ENCODE data around the gene CTNNB1.

Gene CTNNB1

DNA sequence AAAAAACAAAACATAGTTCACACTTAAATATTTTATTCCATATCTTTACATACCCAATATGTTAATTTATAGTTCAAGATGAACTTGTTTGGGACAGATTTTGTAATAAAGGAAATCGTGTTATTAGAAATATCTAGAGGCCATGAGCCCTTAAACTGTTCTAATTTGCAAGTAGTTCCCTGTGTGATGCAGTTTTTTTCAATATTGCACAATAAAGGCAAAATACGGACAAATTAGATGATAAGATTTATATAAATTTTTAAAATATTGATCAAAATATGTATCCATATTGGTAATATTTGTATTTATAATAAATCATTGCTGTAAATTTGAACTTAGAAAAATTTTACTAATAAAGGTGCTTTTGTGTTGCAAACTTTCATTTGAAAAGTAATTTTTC, 23.8 kb downstream of the CTNNB1 start:
- H3K79me2 ChIP-seq (ENCODE audit: insufficient read depth, low read length): peaks cover 94% of the 10 kb centered on the region
- no peak overlapping the region for H3K9ac ChIP-seq (ENCODE audit: low read depth, low read length)
- no peak overlapping the region for H3K4me3 ChIP-seq (ENCODE audit: low read depth in 1 of 2, low read length in 2 of 2)
- no peak overlapping the region for H3K4me2 ChIP-seq (ENCODE audit: insufficient read depth, low read length)
- DNase-seq (no peak), ATAC-seq (ENCODE audit: insufficient read depth, low read depth) (no peak)
- H3K9me3 ChIP-seq (ENCODE audit: insufficient read depth, low read length, severe bottlenecking): no peaks in the 10 kb centered on the region
- no peaks in the 10 kb centered on the region for H3K27me3 ChIP-seq (ENCODE audit: insufficient read depth, low read length, poor library complexity)
- no peak overlapping the region for H3K27ac ChIP-seq (ENCODE audit: low read length)
- no peaks in the 10 kb centered on the region for H3K4me1 ChIP-seq (ENCODE audit: insufficient read depth, low read length)
- peaks cover 48% of the 10 kb centered on the region for H3K36me3 ChIP-seq (ENCODE audit: insufficient read depth, low read length)
- TF ChIP-seq, protein P1, sequence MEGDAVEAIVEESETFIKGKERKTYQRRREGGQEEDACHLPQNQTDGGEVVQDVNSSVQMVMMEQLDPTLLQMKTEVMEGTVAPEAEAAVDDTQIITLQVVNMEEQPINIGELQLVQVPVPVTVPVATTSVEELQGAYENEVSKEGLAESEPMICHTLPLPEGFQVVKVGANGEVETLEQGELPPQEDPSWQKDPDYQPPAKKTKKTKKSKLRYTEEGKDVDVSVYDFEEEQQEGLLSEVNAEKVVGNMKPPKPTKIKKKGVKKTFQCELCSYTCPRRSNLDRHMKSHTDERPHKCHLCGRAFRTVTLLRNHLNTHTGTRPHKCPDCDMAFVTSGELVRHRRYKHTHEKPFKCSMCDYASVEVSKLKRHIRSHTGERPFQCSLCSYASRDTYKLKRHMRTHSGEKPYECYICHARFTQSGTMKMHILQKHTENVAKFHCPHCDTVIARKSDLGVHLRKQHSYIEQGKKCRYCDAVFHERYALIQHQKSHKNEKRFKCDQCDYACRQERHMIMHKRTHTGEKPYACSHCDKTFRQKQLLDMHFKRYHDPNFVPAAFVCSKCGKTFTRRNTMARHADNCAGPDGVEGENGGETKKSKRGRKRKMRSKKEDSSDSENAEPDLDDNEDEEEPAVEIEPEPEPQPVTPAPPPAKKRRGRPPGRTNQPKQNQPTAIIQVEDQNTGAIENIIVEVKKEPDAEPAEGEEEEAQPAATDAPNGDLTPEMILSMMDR (IDR thresholded peaks at IDR 0.05; ENCODE audit: borderline replicate concordance, extremely low read depth, low read length, poor library complexity, severe bottlenecking): no peak
- TF ChIP-seq EZH2 (IDR thresholded peaks at IDR 0.05; ENCODE audit: borderline replicate concordance, low read depth, low read length, severe bottlenecking): no peak
- H4K20me1 ChIP-seq (ENCODE audit: insufficient read depth, low read length): peaks cover 62% of the 10 kb centered on the region
- H2AFZ ChIP-seq (ENCODE audit: low read depth, low read length): no peak overlapping the region

DNA sequence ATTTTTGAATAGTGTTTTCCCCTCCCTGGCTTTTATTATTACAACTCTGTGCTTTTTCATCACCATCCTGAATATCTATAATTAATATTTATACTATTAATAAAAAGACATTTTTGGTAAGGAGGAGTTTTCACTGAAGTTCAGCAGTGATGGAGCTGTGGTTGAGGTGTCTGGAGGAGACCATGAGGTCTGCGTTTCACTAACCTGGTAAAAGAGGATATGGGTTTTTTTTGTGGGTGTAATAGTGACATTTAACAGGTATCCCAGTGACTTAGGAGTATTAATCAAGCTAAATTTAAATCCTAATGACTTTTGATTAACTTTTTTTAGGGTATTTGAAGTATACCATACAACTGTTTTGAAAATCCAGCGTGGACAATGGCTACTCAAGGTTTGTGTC, 24.4 kb downstream of the CTNNB1 start:
- ATAC-seq (ENCODE audit: insufficient read depth, low read depth): no peak
- H3K4me3 ChIP-seq (ENCODE audit: low read depth in 1 of 2, low read length in 2 of 2): no peak overlapping the region
- H3K9ac ChIP-seq (ENCODE audit: low read depth, low read length): no peak overlapping the region
- no peak overlapping the region for H3K4me2 ChIP-seq (ENCODE audit: insufficient read depth, low read length)
- no peak overlapping the region for H2AFZ ChIP-seq (ENCODE audit: low read depth, low read length)
- peaks cover 56% of the 10 kb centered on the region for H4K20me1 ChIP-seq (ENCODE audit: insufficient read depth, low read length)
- no peak overlapping the region for H3K27ac ChIP-seq (ENCODE audit: low read length)
- TF ChIP-seq, protein P1 (IDR thresholded peaks at IDR 0.05; ENCODE audit: borderline replicate concordance, extremely low read depth, low read length, poor library complexity, severe bottlenecking): no peak
- TF ChIP-seq EZH2 (IDR thresholded peaks at IDR 0.05; ENCODE audit: borderline replicate concordance, low read depth, low read length, severe bottlenecking): no peak
- H3K79me2 ChIP-seq (ENCODE audit: insufficient read depth, low read length): peaks cover 94% of the 10 kb centered on the region
- peaks cover 54% of the 10 kb centered on the region for H3K36me3 ChIP-seq (ENCODE audit: insufficient read depth, low read length)
- no peaks in the 10 kb centered on the region for H3K27me3 ChIP-seq (ENCODE audit: insufficient read depth, low read length, poor library complexity)
- no peaks in the 10 kb centered on the region for H3K4me1 ChIP-seq (ENCODE audit: insufficient read depth, low read length)
- no peak for DNase-seq
- H3K9me3 ChIP-seq (ENCODE audit: insufficient read depth, low read length, severe bottlenecking): no peaks in the 10 kb centered on the region

DNA sequence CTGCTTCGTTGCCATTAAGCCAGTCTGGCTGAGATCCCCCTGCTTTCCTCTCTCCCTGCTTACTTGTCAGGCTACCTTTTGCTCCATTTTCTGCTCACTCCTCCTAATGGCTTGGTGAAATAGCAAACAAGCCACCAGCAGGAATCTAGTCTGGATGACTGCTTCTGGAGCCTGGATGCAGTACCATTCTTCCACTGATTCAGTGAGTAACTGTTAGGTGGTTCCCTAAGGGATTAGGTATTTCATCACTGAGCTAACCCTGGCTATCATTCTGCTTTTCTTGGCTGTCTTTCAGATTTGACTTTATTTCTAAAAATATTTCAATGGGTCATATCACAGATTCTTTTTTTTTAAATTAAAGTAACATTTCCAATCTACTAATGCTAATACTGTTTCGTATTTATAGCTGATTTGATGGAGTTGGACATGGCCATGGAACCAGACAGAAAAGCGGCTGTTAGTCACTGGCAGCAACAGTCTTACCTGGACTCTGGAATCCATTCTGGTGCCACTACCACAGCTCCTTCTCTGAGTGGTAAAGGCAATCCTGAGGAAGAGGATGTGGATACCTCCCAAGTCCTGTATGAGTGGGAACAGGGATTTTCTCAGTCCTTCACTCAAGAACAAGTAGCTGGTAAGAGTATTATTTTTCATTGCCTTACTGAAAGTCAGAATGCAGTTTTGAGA, 25.0 kb downstream of the CTNNB1 start:
- no peak for DNase-seq
- ATAC-seq (ENCODE audit: insufficient read depth, low read depth): no peak
- Histone ChIP-seq H3K4me3 (ENCODE audit: low read depth in 1 of 2, low read length in 2 of 2) (no peak overlapping the region), H3K36me3 (ENCODE audit: insufficient read depth, low read length) (peaks cover 59% of the 10 kb centered on the region), H3K79me2 (ENCODE audit: insufficient read depth, low read length) (peaks cover 94% of the 10 kb centered on the region), H3K9me3 (ENCODE audit: insufficient read depth, low read length, severe bottlenecking) (no peaks in the 10 kb centered on the region), H3K27ac (ENCODE audit: low read length) (no peak overlapping the region), H3K4me1 (ENCODE audit: insufficient read depth, low read length) (no peaks in the 10 kb centered on the region), H2AFZ (ENCODE audit: low read depth, low read length) (no peak overlapping the region), H3K27me3 (ENCODE audit: insufficient read depth, low read length, poor library complexity) (no peaks in the 10 kb centered on the region), H4K20me1 (ENCODE audit: insufficient read depth, low read length) (peaks cover 56% of the 10 kb centered on the region), H3K4me2 (ENCODE audit: insufficient read depth, low read length) (no peak overlapping the region), H3K9ac (ENCODE audit: low read depth, low read length) (no peak overlapping the region)
- no peak for TF ChIP-seq EZH2 (IDR thresholded peaks at IDR 0.05; ENCODE audit: borderline replicate concordance, low read depth, low read length, severe bottlenecking)
- TF ChIP-seq, protein P1 (IDR thresholded peaks at IDR 0.05; ENCODE audit: borderline replicate concordance, extremely low read depth, low read length, poor library complexity, severe bottlenecking): no peak

Measured in DND-41 (cell line).